ENCODE data around the gene AP3S1. TPM values are rescaled to one million over a fixed set of nuclear protein-coding genes. Genes with fewer than 3 reads are reported as not detected.

AP3S1 gene
- 42.0 TPM for polyA plus RNA-seq (2013, experiment 1 of 2)
- polyA plus RNA-seq (2013, experiment 2 of 2): 44.5 TPM

DNA sequence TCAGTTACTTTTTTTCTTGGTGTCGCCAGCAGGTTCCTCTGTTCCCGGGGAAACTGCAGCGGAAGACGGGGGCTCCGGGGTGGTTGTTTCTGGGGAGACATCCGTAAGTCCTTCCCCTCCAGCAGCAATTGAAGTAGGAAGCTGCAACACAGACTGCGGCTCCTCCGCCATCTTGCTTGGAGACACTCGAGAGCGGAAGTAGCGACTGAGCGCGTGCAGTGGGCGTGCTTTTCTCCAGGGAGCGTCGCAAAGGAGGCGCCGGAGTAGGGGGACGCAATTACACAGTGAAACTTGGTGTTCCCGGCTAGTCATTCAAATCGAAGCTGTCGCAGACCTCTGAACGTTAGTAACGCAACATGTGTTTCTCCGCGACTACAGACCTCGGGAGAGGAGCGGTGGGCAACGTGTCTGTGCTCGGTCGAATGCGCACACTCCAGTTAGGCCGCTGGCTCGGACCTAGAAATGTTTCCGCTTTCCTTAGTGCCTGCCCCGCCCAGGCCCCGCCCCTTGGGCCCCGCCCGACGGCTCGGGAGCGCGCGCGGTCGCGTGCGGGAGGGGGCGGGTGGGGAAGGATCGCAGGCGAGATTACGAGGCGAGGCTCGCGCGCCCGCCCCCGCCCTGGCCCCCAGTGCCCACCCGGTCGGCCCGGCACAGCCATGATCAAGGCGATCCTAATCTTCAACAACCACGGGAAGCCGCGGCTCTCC is at the start of gene AP3S1, which contains the start of gene ATG12:
Gene AP3S1, plus strand, starts transcription at position 554 of the 707 bp plus-strand sequence. Its CDS starts 103 bp downstream, at position 657.
Gene ATG12, minus strand, starts transcription at position 184 of the 707 bp plus-strand sequence. Its CDS starts 13 bp downstream, at position 171.
- Histone ChIP-seq H2AK5ac (ENCODE audit: low read depth, low read length) (no peak within 1 kb of the TSS), H2BK5ac (ENCODE audit: low read length) (no peak within 1 kb of the TSS), H3K23ac (ENCODE audit: low read depth, low read length, poor library complexity) (peak within 1 kb of the TSS; percentile 95), H2BK12ac (ENCODE audit: low read length) (no peak within 1 kb of the TSS), H2BK120ac (ENCODE audit: low read depth, low read length) (peak within 1 kb of the TSS; percentile 81), H3K4ac (ENCODE audit: low read length) (no peak within 1 kb of the TSS), H2AFZ (ENCODE audit: low read length) (peak within 1 kb of the TSS; percentile 87), H2BK15ac (ENCODE audit: low read length) (peak within 1 kb of the TSS; percentile 85), H3K36me3 (replicated peaks in 1 of 2; ENCODE audit: control insufficient read depth in 2 of 2, insufficient read depth in 2 of 2, low read length in 2 of 2) (peaks cover 2 to 23% of the 10 kb centered on the region in 2 donors), H3K18ac (ENCODE audit: low read length) (peak within 1 kb of the TSS; percentile 96), H3K27me3 (ENCODE audit: control insufficient read depth in 3 of 3, insufficient read depth in 3 of 3, low read depth in 1 of 3, low read length in 3 of 3) (no peaks in the 10 kb centered on the region), H3K4me1 (ENCODE audit: control insufficient read depth in 2 of 2, insufficient read depth in 1 of 2, low read depth in 1 of 2, low read length in 2 of 2) (peaks cover 2 to 6% of the 10 kb centered on the region in 2 donors), H3K14ac (ENCODE audit: low read length) (peak within 1 kb of the TSS; percentile 56), H4K8ac (ENCODE audit: low read depth, low read length) (no peak within 1 kb of the TSS), H3K27ac (replicated peaks; ENCODE audit: low read length) (peak within 1 kb of the TSS; percentile 86), H3K4me3 (ENCODE audit: low read length in 2 of 2) (peak within 1 kb of the TSS; percentile 64 to 96), H3K4me2 (ENCODE audit: insufficient read depth, low read length, poor library complexity, severe bottlenecking) (peak within 1 kb of the TSS; percentile 59), H3K79me1 (ENCODE audit: low read depth, low read length) (no peaks in the 10 kb centered on the region), H4K91ac (ENCODE audit: low read depth, low read length, poor library complexity) (no peak within 1 kb of the TSS), H3K9me3 (replicated peaks in 1 of 2; ENCODE audit: control insufficient read depth in 2 of 2, insufficient read depth in 1 of 2, low read depth in 1 of 2, low read length in 2 of 2) (no peaks in the 10 kb centered on the region), H3K9ac (ENCODE audit: low read depth, low read length, poor library complexity) (peak within 1 kb of the TSS; percentile 90)
- DNase-seq (ENCODE audit: low spot score): peak; percentile 89
- no CpG with 5 or more reads among the region's 65 CpGs for WGBS, 2 donors (ENCODE audit: extremely low coverage in 2 of 2, insufficient read length in 2 of 2, insufficient replicate concordance in 1 of 2)

GRCh38 chr5:115795700-115796099 is 46.0 kb upstream of the AP3S1 start:
- Histone ChIP-seq H3K27me3 (ENCODE audit: control insufficient read depth in 3 of 3, insufficient read depth in 3 of 3, low read depth in 1 of 3, low read length in 3 of 3) (no peaks in the 10 kb centered on the region), H3K14ac (ENCODE audit: low read length) (no peak overlapping the region), H3K23ac (ENCODE audit: low read depth, low read length, poor library complexity) (no peak overlapping the region), H3K9me3 (replicated peaks in 1 of 2; ENCODE audit: control insufficient read depth in 2 of 2, insufficient read depth in 1 of 2, low read depth in 1 of 2, low read length in 2 of 2) (no peaks in the 10 kb centered on the region), H2BK12ac (ENCODE audit: low read length) (no peak overlapping the region), H3K79me1 (ENCODE audit: low read depth, low read length) (no peaks in the 10 kb centered on the region), H3K18ac (ENCODE audit: low read length) (no peak overlapping the region), H3K4me1 (ENCODE audit: control insufficient read depth in 2 of 2, insufficient read depth in 1 of 2, low read depth in 1 of 2, low read length in 2 of 2) (no peaks in the 10 kb centered on the region), H3K4me2 (ENCODE audit: insufficient read depth, low read length, poor library complexity, severe bottlenecking) (no peak overlapping the region), H3K4me3 (ENCODE audit: low read length in 2 of 2) (no peak overlapping the region), H2AFZ (ENCODE audit: low read length) (no peak overlapping the region), H3K36me3 (replicated peaks in 1 of 2; ENCODE audit: control insufficient read depth in 2 of 2, insufficient read depth in 2 of 2, low read length in 2 of 2) (no peaks in the 10 kb centered on the region), H2AK5ac (ENCODE audit: low read depth, low read length) (no peak overlapping the region), H2BK120ac (ENCODE audit: low read depth, low read length) (no peak overlapping the region), H3K27ac (replicated peaks; ENCODE audit: low read length) (no peak overlapping the region), H4K91ac (ENCODE audit: low read depth, low read length, poor library complexity) (no peak overlapping the region), H3K4ac (ENCODE audit: low read length) (no peak overlapping the region), H2BK5ac (ENCODE audit: low read length) (no peak overlapping the region), H4K8ac (ENCODE audit: low read depth, low read length) (no peak overlapping the region), H2BK15ac (ENCODE audit: low read length) (no peak overlapping the region), H3K9ac (ENCODE audit: low read depth, low read length, poor library complexity) (no peak overlapping the region)
- no CpG with 5 or more reads among the region's 1 CpG for WGBS, 2 donors (ENCODE audit: extremely low coverage in 2 of 2, insufficient read length in 2 of 2, insufficient replicate concordance in 1 of 2)
- no peak for DNase-seq (ENCODE audit: low spot score)

- H3K4me3 ChIP-seq (ENCODE audit: low read length in 2 of 2): no peak overlapping the region
- no peak overlapping the region for H4K8ac ChIP-seq (ENCODE audit: low read depth, low read length)
- WGBS, 2 donors (ENCODE audit: extremely low coverage in 2 of 2, insufficient read length in 2 of 2, insufficient replicate concordance in 1 of 2): no CpG with 5 or more reads among the region's 3 CpGs
- H3K18ac ChIP-seq (ENCODE audit: low read length): no peak overlapping the region
- no peak overlapping the region for H3K14ac ChIP-seq (ENCODE audit: low read length)
- no peak overlapping the region for H3K4me2 ChIP-seq (ENCODE audit: insufficient read depth, low read length, poor library complexity, severe bottlenecking)
- no peaks in the 10 kb centered on the region for H3K36me3 ChIP-seq (replicated peaks in 1 of 2; ENCODE audit: control insufficient read depth in 2 of 2, insufficient read depth in 2 of 2, low read length in 2 of 2)
- no peak overlapping the region for H3K9ac ChIP-seq (ENCODE audit: low read depth, low read length, poor library complexity)
- H2AFZ ChIP-seq (ENCODE audit: low read length): no peak overlapping the region
- H3K27me3 ChIP-seq (ENCODE audit: control insufficient read depth in 3 of 3, insufficient read depth in 3 of 3, low read depth in 1 of 3, low read length in 3 of 3): no peaks in the 10 kb centered on the region
- H3K9me3 ChIP-seq (replicated peaks in 1 of 2; ENCODE audit: control insufficient read depth in 2 of 2, insufficient read depth in 1 of 2, low read depth in 1 of 2, low read length in 2 of 2): no peaks in the 10 kb centered on the region
- H2BK12ac ChIP-seq (ENCODE audit: low read length): no peak overlapping the region
- no peaks in the 10 kb centered on the region for H3K79me1 ChIP-seq (ENCODE audit: low read depth, low read length)
- no peak overlapping the region for H4K91ac ChIP-seq (ENCODE audit: low read depth, low read length, poor library complexity)
- no peak overlapping the region for H3K23ac ChIP-seq (ENCODE audit: low read depth, low read length, poor library complexity)
- H3K4me1 ChIP-seq (ENCODE audit: control insufficient read depth in 2 of 2, insufficient read depth in 1 of 2, low read depth in 1 of 2, low read length in 2 of 2): no peaks in the 10 kb centered on the region
- H2BK5ac ChIP-seq (ENCODE audit: low read length): no peak overlapping the region
- no peak for DNase-seq (ENCODE audit: low spot score)
- H3K4ac ChIP-seq (ENCODE audit: low read length): no peak overlapping the region
- H3K27ac ChIP-seq (replicated peaks; ENCODE audit: low read length): no peak overlapping the region
- H2AK5ac ChIP-seq (ENCODE audit: low read depth, low read length): no peak overlapping the region
- no peak overlapping the region for H2BK120ac ChIP-seq (ENCODE audit: low read depth, low read length)
- H2BK15ac ChIP-seq (ENCODE audit: low read length): no peak overlapping the region
Measured at GRCh38 chr5:115796656-115797055, 45.1 kb upstream of the AP3S1 start.

DNA sequence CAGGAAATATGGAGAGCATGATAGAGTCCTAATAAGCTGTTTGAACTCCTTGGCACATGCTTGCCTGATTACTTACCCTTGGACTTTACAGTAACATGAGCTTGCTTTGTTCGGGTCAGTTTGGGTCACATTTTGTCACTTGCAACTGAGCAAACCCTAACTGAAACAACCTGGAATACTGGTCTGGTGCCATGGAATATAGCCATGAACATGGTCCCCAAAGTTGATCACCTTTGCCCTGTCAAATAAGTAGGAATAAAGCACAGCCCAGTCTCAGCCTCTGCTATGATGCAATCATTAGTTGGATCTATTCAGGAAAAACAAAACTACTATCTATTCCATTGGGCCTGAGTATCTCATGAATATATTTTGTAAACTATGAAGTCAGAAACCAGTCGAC is 43.5 kb upstream of the AP3S1 start:
- Histone ChIP-seq H3K18ac (ENCODE audit: low read length) (no peak overlapping the region), H2BK15ac (ENCODE audit: low read length) (no peak overlapping the region), H3K4me3 (ENCODE audit: low read length in 2 of 2) (no peak overlapping the region), H3K36me3 (replicated peaks in 1 of 2; ENCODE audit: control insufficient read depth in 2 of 2, insufficient read depth in 2 of 2, low read length in 2 of 2) (no peaks in the 10 kb centered on the region), H3K4me2 (ENCODE audit: insufficient read depth, low read length, poor library complexity, severe bottlenecking) (no peak overlapping the region), H4K91ac (ENCODE audit: low read depth, low read length, poor library complexity) (no peak overlapping the region), H2BK12ac (ENCODE audit: low read length) (no peak overlapping the region), H3K79me1 (ENCODE audit: low read depth, low read length) (no peaks in the 10 kb centered on the region), H4K8ac (ENCODE audit: low read depth, low read length) (no peak overlapping the region), H2AFZ (ENCODE audit: low read length) (no peak overlapping the region), H3K4ac (ENCODE audit: low read length) (no peak overlapping the region), H3K27me3 (ENCODE audit: control insufficient read depth in 3 of 3, insufficient read depth in 3 of 3, low read depth in 1 of 3, low read length in 3 of 3) (no peaks in the 10 kb centered on the region), H2BK5ac (ENCODE audit: low read length) (no peak overlapping the region), H3K9ac (ENCODE audit: low read depth, low read length, poor library complexity) (no peak overlapping the region), H3K14ac (ENCODE audit: low read length) (no peak overlapping the region), H3K27ac (replicated peaks; ENCODE audit: low read length) (no peak overlapping the region), H3K4me1 (ENCODE audit: control insufficient read depth in 2 of 2, insufficient read depth in 1 of 2, low read depth in 1 of 2, low read length in 2 of 2) (no peaks in the 10 kb centered on the region), H2BK120ac (ENCODE audit: low read depth, low read length) (no peak overlapping the region), H2AK5ac (ENCODE audit: low read depth, low read length) (no peak overlapping the region), H3K9me3 (replicated peaks in 1 of 2; ENCODE audit: control insufficient read depth in 2 of 2, insufficient read depth in 1 of 2, low read depth in 1 of 2, low read length in 2 of 2) (no peaks in the 10 kb centered on the region), H3K23ac (ENCODE audit: low read depth, low read length, poor library complexity) (no peak overlapping the region)
- no peak for DNase-seq (ENCODE audit: low spot score)
- WGBS, 2 donors (ENCODE audit: extremely low coverage in 2 of 2, insufficient read length in 2 of 2, insufficient replicate concordance in 1 of 2): no CpG with 5 or more reads among the region's 2 CpGs
